Stimulated activated CD8-positive, alpha-beta memory T cell treated with anti-CD3 and anti-CD28 coated beads, Interleukin-4, amount 100 ng/mL, for 4 hours (primary cell): ENCODE data around the gene MPZL2.
"Not testable (repeated sequence)": the region's sequence is repeated elsewhere in the genome, so short reads cannot be mapped to it uniquely, and the experiment has no call there.

ENCODE experiments used
- DNase-seq, 2 donors: peaks; one replicate each; pipeline ENCODE4 v3.0.0-alpha.2; 2020; ENCODE audit warnings: low read depth in 2 of 2, low spot score in 1 of 2

Gene MPZL2

DNA sequence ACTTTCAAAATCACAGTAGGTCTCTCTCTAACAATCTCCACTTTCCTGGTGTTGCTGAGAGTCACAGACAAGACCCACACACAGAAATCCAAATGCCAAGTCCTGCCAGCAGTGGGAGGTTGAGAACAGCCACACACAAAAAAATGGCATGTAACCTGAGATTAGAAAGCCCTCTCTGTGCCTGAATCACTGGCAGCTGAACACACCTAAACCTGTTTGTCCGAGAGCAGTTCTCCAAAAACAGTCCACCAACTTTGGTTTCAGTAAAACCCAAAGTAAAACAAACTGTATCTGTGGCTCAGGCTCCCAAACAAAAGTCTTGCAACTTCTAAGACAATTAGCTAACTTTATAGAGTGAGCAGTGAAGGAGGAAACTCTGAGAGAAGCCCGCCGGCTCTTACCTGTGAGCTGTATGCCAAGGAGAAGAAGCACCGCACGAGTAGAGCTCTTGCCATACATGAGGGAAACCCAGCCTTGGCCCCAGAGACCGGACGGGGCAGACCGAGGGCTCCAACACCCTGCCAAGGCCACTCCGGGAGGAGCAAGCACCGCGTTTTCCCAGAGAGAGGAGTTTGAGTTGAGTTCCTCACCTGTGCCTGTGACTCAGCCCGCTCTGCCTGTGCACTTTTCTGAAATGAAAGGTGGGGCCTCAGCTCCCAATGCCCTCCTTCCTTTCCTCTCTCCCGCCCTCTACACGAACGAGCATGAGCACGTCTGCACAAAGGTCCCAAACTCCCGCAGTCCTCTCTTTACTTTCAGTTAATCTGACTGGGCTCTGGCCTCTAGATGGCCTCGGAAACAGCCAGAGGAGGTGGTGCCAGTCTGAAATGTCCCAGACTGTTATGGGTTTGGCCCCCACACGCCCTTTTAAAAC is at the start of gene MPZL2:
TSS of gene MPZL2 (minus strand) at position 603 of the 874 bp plus-strand sequence. CDS start at position 459, 144 bp downstream.
- no peak for DNase-seq

DNA sequence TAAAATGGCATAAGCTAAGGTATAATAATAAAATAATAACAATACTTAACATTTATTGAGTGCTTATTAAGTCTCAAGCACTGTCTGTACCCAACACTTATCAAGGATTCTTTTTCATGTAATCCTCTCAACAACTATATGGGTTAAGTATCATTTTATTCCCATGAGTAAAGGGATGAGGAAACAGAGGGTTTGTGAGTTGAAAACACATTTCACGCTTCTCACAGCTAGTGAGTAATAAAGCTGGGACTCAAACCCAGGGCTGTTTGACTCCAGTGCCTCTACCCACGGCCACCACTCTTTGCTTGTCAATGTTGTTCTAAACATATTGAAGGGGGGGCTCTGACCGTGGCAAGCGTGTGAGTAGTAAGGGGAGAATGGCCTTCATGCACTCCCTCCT is 49.1 kb upstream of the MPZL2 start:
- DNase-seq = no peak

DNA sequence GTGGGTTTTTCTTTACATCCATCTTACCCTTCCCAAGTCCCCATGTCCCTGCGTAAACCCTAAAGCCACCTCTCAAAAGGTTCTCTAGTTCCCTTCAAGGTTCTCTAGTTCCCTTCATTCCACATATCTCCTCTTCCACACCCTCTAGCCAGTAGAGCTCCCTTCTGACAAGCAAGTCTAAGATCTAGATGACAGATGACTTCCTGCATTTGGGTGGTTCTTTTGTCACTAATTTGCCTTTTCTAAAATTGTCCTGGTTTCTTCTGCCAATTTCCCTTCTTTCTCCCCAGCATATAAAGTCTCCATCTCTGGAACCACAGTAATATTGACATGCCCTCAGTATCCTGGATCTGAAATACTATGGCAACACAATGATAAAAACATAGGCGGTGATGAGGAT is 48.2 kb upstream of the MPZL2 start:
- DNase-seq = no peak

DNA sequence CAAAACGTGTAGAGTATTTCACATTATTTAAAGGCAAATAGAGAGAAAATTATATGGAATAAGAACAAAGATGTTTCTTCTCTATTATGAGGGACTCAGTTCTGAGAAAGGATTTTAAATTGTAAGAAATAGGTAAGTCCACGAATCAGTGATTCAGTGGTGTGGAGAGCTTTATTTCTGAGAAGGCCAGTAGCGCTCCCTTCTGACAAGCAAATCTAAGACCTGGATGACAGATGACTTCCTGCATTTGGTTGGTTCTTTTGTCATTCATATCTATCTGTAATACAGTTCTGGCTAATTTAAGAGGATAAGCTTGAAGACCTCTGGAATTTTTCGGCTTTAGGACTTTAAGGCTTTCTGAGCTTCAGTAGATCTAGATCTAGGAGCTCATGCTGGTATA is 47.4 kb upstream of the MPZL2 start:
- DNase-seq = no peak

DNA sequence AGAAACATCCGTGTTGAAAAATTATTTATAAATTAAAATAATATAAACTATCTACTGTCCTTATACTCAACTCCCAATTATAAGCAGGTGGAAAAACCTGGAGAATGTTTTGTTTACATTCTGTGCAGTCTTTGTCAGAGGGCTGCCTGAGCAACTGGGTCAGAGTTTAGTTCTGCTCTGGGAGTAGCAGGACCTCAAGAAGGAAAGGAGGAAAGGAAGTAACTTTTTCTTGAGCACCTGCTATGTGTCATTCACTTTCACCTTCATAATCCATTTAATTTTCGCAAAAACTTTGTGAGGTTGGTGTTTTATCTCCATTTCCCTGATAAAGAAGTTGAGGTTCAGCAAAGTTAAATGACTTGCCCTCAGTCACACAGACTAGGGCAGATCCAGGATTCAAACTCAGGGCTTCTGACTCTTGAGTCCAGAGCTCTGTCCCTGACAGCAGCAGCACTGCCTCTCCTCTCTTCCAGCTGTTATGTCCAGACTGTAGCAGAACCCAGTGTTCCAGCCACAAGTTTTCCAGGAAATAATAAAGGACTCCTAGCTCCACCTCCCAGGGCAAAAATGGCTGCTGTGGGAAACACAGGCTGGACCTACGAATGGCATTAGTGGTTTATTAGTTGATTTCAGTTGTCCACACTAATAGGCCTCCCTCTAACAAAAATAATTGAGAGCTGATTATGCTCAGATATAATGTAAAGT is 46.8 kb upstream of the MPZL2 start:
- no peak for DNase-seq

DNA sequence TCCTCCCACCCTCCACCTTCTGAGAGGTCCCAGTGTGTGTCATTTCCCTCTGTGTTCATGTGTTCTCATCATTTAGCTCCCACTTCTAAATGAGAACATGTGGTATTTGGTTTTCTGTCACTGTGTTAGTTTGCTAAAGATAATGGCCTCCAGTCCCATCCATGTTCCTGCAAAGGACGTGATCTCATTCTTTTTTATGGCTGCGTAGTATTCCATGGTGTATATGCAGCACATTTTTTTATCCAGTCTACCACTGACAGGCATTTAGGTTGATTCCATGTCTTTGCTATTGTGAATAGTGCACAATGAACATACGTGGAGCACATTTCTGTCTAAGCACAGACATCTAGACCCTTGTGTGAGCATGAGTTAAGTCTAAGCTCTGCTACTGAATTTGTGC is 46.2 kb upstream of the MPZL2 start:
- no peak for DNase-seq

DNA sequence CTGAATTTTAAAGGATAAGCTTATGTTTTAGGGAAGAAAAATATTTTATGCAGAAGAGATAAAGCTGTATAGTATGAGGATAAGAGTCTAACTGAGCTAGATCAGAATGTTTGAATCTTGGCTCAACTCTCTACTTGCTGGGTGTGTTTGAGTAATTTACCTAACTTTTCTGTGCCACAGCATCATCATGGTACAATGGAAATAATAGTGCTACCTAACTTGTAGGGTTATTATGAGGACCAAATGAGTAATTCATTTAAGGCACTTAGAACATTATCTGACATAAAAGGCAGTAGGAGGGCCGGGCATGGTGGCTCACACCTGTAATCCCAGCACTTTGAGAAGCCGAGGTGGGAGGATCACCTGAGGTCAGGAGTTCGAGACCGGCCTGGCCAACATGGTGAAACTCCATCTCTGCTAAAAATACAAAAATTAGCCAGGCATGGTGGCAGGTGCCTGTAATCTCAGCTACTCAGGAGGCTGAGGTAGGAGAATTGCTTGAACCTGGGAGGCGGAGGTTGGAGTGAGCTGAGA is 45.0 kb upstream of the MPZL2 start:
- not testable (repeated sequence) for DNase-seq

DNA sequence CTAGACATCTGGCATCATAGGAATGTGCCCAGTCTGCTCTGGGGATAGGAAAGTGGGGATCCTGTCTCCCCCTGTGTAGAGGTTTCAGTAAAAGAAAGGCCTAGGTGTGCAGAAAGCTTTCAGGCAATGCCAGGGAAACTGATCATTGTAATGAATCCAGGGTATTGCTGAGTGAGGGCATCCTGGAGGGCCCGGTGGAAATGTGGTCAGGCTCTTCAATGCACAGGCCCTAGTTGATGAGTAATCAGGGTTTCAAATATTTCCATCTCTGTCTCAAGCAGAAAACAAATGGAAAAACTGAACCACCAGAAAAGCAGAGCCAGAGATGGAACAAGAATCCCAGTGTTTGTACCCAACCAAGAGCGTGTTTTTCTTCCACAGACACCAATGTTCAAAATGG is 42.5 kb upstream of the MPZL2 start:
- peak in 1 of 2 donors; percentile 36 for DNase-seq

DNA sequence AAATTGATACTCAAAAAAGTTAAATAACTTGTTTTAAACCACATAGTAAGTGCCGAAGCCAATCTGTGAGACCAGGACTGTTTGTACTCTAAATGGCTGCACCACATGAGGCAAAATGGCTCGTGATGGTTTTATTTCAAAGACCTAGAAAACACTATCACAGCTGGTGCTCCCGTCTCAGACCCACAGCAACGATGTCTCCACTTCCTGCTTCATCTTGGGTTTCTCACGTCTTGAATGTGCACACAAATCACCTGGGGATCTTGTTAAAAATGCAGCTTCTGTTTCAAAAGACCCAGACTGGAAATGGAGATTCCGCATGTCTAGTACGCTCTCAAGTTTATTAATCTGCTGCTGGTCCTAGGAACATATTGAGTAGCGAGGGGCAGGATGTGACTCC is 41.6 kb upstream of the MPZL2 start:
- DNase-seq = no peak

DNA sequence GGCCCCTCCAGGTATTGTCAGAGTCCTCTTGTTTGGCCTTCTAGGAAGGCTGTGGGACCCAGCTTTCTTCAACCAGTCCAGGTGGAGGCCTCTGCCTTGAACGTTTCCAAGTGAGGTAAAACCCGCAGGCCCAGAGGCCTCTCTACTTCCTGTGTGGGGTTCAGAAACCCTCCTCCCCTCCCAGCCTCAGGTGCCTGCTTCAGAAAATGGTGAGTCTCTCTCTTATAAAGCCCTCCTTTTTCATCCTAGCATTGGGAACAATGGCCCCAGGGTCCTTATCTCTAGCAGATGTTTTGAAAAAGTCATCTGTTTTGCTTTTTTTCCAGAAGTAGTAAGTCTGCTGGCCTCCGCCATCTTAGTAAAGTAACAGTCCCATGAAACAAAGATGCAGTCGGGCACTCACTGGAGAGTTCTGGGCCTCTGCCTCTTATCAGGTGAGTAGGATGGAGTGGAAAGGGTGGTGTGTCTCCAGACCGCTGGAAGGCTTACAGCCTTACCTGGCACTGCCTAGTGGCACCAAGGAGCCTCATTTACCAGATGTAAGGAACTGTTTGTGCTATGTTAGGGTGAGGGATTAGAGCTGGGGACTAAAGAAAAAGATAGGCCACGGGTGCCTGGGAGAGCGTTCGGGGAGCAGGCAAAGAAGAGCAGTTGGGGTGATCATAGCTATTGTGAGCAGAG is 40.6 kb upstream of the MPZL2 start, which contains the start of gene CD3E:
TSS of gene CD3E (plus strand) at position 163 of the 681 bp plus-strand sequence. CDS start at position 386, 223 bp downstream.
- no peak for DNase-seq

DNA sequence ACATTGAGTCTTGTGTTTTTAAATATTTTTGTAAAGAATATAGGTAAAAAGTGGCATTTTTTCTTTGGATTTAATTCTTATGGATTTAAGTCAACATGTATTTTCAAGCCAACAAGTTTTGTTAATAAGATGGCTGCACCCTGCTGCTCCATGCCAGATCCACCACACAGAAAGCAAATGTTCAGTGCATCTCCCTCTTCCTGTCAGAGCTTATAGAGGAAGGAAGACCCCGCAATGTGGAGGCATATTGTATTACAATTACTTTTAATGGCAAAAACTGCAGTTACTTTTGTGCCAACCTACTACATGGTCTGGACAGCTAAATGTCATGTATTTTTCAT is 40.1 kb upstream of the MPZL2 start:
- no peak for DNase-seq

DNA sequence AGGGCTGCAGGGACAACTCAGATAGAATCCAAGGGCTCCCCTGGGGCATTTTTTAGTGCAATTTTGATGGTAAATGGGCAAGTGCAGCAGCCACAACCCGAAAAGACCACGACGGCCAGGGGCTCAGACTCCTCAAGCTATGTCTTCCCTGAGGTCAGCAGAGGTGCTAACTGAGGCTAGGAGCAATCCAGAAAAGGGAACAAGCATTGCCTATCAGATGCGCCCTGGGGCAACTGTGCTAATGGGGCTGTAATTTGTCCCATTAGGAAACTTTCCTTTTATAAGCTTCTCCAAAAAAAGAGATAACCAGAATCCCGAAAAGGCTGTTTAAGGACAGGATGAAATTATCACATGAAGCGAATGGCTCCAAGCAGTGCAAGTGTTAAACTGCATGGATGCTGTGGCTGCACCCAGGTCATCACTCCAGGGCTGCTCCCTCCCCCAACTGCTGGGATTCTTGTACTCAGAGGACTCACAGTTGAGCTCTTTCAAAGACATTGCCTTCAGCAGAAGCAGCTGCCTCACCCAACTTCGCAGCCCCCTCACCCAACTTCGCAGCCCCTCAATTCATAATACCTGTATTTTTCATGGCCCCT is 37.6 kb upstream of the MPZL2 start:
- no peak for DNase-seq

DNA sequence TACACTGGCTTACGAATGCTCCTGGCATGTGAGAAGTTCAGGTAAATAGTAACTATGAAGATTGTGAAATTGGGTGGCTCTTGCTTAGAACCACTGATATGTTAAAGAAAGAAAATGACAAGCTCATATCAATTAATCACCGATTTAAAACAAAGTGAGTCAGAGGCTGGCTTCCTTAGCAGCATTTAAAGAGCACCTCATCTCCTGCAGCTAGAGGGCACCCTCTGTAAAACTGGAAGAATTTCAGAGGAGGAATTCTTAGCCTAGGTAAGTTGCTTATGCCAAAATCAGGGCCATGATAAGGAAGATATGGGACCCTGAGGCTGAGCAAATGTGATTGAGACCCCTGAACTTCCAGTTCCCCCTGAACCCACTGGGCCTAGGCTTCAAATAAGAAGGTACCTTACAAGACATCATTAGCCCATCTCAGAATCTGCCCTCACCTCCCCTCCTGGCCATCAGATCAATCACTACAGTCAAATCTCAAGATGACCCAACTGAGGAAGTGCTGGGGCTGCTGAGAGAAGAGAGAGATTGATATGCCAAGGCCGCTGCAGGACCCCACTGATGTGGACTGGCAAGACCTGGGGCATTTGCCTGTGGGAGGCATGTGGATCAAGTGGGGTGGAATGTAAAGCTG is 31.8 kb upstream of the MPZL2 start:
- DNase-seq = no peak

DNA sequence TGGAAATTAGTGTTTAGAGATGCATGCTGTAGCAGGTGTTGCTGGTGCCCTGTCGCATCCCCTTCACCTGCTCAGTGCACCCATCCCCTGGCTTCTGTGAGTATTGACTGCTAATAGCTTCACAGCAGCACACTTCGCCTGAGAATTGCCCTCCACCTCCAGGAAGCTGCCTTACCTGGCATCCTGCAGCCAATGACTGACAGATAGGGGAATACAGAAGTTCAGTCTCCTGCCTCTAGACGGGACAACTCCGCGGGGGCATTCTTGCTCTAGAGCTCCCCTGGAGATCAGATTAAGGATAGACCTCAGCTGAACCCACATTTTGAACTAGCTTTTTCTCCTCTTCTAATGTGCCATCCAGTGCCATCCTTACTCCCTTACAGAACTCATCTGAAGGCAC is 31.1 kb upstream of the MPZL2 start:
- no peak for DNase-seq

DNA sequence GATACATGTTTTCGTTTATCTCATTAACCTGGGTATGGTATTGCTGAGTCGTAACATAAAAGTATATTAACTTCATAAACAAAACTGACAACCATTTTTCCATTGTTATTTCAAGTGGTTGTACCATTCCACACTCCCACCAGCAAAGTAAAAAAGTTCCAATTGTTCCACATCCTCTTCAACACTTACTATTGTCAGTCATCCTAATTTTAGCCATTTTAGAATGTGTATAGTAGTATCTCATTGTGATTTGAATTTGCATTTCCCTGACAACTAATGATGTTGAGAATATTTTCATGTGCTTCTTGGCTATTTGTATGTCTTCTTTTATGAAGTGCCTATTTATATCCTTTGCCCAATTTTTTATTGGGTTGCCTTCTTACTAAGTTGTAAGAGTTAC is 30.0 kb upstream of the MPZL2 start:
- no peak for DNase-seq

DNA sequence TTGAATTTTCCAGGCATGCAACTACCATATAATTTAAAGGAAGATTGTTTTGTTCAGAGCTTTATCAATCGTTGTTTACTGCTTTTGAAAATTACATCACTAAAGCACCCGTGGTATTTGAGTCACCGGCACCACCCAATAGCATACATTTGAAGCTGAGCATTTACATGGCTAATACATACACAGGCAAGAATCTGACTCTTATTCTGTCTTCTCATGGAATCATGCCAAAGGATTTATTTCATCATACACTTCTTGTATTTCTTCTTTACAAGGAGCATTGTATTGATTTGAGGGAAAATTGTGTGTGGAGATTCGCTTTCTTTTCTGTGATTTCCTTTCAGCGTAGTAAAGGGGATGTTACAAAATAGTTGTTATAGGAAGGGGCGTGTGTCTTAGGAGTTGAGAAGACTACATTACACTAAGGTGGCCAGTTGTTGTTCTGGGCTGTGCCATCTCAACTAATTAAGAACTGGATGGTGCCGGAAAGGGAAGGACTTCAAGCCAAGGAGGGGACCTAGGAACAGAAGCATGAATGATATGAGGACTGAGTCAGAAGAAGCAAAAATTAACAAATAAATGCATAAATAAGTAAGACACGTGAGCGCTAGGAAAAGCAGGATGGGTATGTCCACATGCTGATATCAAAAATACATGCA is 27.5 kb upstream of the MPZL2 start:
- DNase-seq = no peak

DNA sequence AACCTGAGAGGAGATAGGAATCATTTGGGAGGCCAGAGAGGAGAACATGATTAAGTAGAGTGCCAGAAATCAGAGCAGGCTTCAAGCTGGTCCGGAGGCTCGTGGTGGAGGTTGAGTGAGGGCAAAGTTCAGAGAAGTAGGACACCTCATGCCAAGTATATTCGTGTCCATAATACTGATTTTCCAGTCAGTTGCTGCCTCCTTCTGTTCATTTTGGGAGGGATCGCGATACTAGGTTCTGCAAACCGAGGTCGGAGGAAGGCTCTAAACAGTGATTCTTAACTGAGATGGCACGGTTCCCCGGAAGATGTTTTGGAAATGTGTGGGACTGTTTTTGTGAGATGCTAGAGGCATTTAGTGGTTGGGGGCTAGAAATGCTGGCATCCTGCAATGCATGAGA is 26.8 kb upstream of the MPZL2 start:
- no peak for DNase-seq

DNA sequence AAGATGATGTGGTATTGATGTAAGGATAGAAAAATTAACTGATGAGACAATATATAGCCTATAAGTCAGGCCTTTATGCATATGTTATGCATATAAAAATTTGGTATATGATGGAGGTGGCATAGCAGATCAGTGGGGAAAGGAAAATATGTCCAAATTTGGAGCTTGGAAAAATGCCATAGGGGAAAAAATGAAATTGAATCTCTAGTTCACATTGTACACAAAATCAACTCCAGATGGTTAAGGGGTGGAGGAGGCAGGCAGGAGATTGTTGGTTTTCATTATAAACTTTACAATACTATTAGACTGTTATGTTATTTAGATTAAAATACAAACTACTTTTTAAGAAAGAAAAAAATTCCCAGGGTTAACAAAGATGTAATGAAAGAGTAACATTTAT is 25.3 kb upstream of the MPZL2 start:
- no peak for DNase-seq

DNA sequence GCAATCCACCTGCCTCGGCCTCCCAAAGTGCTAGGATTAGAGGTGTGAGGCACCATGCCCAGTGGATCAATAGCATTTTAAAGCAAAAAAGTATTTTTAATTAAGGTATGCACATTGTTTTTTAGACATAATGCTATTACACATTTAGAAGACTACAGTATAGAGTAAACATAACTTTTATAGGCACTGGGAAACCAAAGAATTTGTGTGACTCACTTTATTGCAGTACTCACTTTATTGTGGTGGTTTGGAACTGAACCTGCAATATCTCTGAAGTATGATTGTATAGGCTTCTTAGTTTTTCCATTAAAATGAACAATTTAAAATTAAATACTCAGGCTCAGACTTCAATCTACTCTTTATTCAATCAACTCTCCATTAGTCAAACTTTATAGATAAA is 22.9 kb upstream of the MPZL2 start:
- DNase-seq = no peak

DNA sequence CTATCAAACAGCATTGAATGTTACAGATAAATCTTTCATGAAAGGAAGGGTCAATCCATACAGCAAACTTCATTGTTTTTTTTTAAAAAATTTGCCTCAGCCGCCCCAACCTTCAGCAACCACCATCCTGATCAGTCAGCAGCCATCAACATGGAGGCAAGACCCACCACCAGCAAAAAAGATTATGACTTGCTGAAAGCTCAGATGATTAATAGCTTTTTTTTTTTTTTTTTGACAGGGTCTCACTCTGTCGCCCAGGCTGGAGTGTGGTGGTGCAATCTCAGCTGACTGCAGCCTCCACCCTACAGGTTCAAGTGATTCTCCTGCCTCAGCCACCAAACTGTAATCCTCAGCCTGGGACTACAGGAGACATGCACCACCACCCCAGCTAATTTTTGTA is 22.4 kb upstream of the MPZL2 start:
- DNase-seq = no peak
